Testis (tissue), 3 donors: ENCODE data around the gene ARVCF. TPM values are rescaled to one million over a fixed set of nuclear protein-coding genes. Genes with fewer than 3 reads are reported as not detected.

ENCODE experiments used
- DNase-seq: peaks from one replicate; pipeline ENCODE4 v3.0.0-alpha.2; 2019
- H3K27ac ChIP-seq, 2 donors: fragments of 200-600 bp; sonication (generic); one replicate each; pipeline ENCODE4 v1.5.1; 2019
- H3K27me3 ChIP-seq: fragments of 200-600 bp; sonication (generic); one replicate; pipeline ENCODE4 v1.5.1; 2019
- H3K36me3 ChIP-seq: fragments of 200-600 bp; sonication (generic); one replicate; pipeline ENCODE4 v1.5.1; 2017; ENCODE audit warnings: low read depth; ENCODE audit errors: missing control alignments
- H3K4me1 ChIP-seq: fragments of 200-600 bp; sonication (generic); one replicate; pipeline ENCODE4 v1.5.1; 2019
- H3K4me3 ChIP-seq, 2 donors: fragments of 200-600 bp; sonication (generic); one replicate each; pipeline ENCODE4 v1.5.1; 2017 to 2019
- H3K9me3 ChIP-seq: fragments of 200-600 bp; sonication (generic); one replicate; pipeline ENCODE4 v1.5.1; 2017
- CTCF ChIP-seq, 3 experiments: fragments of 450-650 bp in 2 of 3; fragments of 200-600 bp in 1 of 3; sonication (generic) in 1 of 3; IDR thresholded peaks; one replicate each; pipeline ENCODE4 v1.5.1; 2016 to 2019; ENCODE audit warnings: antibody characterized with exemption in 3 of 3, mild to moderate bottlenecking in 2 of 3, moderate library complexity in 1 of 3
- POLR2A ChIP-seq: fragments of 450-650 bp; IDR thresholded peaks from one replicate; pipeline ENCODE4 v1.6.1; 2017; ENCODE audit warnings: antibody characterized with exemption, mild to moderate bottlenecking, moderate library complexity
- WGBS, 2 donors: methylation state at CpG; one replicate each; pipeline ENCODE4 v1.1.5; 2018; 5-methylcytosine and 5-hydroxymethylcytosine counted together
- intact Hi-C: fragments of 100-400 bp; cut with DNase I; formaldehyde crosslinking; loops from one replicate; pipeline ENCODE4 v1.15.1; 2023; ENCODE audit warnings: low total_unique reads
- polyA plus RNA-seq: library from polyadenylated mRNA; stranded (reverse); fragments of 350-450 nt; fragmentation: Illumina TruSeq; extraction: RNeasy Lipid Tissue Mini Kit (QIAGEN cat#74804); gene quantifications from one replicate; pipeline ENCODE4 v1.2.3, GENCODE V29; 2014; ENCODE audit warnings: low read depth, low replicate concordance; ENCODE audit not compliant: insufficient read depth
- total RNA-seq, 2 donors: library from RNA; depleted of rRNA; stranded (reverse); fragments of >200 nt; gene quantifications; one replicate each; pipeline ENCODE4 v1.2.3, GENCODE V29; 2016

The ARVCF gene
- total and polyA plus RNA-seq, 3 donors from 2014 or later: 21.1 to 57.7 (median 43.2) TPM

- H3K9me3 ChIP-seq: no peaks in the 10 kb centered on the region
Measured at GRCh38 chr22:19955241-19956128, 61.1 kb downstream of the ARVCF start.

GRCh38 chr22:19951346-19951745 lies 65.3 kb downstream of the ARVCF start:
- no peak for TF ChIP-seq CTCF (IDR thresholded peaks at IDR 0.05)
- TF ChIP-seq POLR2A: no peak
- Histone ChIP-seq H3K36me3 (no peaks in the 10 kb centered on the region), H3K4me3 (no peak overlapping the region), H3K4me1 (peaks cover 58% of the 10 kb centered on the region), H3K27me3 (no peaks in the 10 kb centered on the region), H3K9me3 (no peaks in the 10 kb centered on the region), H3K27ac (peak overlapping the region; percentile 79 to 90)
- intact Hi-C loops: no loop called here
- DNase-seq: peak; percentile 89
- 34 to 56% methylated on average over 13 of the region's 13 CpGs for WGBS, 2 donors

More at GRCh38 chr22:19955241-19956128, 61.1 kb downstream of the ARVCF start:
- no peaks in the 10 kb centered on the region for H3K36me3 ChIP-seq
- H3K4me3 ChIP-seq: no peak overlapping the region
- H3K4me1 ChIP-seq: peaks cover 42% of the 10 kb centered on the region
- WGBS, 2 donors: 73 to 85% methylated on average over 10 to 19 of the region's 19 CpGs
- no peak for TF ChIP-seq CTCF (IDR thresholded peaks at IDR 0.05)
- no peak for TF ChIP-seq POLR2A
- intact Hi-C loops: no loop called here
- no peaks in the 10 kb centered on the region for H3K27me3 ChIP-seq
- no peak for DNase-seq
- peak overlapping the region in 1 of 2 donors; percentile 29 for H3K27ac ChIP-seq

GRCh38 chr22:19948057-19948760 lies 68.4 kb downstream of the ARVCF start:
- H3K4me3 ChIP-seq: no peak overlapping the region

More at GRCh38 chr22:19948057-19948760, 68.4 kb downstream of the ARVCF start:
- H3K27me3 ChIP-seq: no peaks in the 10 kb centered on the region
- intact Hi-C loops: no loop called here
- H3K27ac ChIP-seq: peak overlapping the region; percentile 79 to 87
- DNase-seq: no peak
- no peak for TF ChIP-seq CTCF (IDR thresholded peaks at IDR 0.05)
- no peak for TF ChIP-seq POLR2A
- H3K4me1 ChIP-seq: peaks cover 65% of the 10 kb centered on the region
- H3K9me3 ChIP-seq: no peaks in the 10 kb centered on the region
- 64 to 65% methylated on average over 9 of the region's 9 CpGs for WGBS, 2 donors
- no peaks in the 10 kb centered on the region for H3K36me3 ChIP-seq
